BLaER1 treated with 17β-estradiol and CSF1 and Interleukin-3, amounts not matched to agents 10 nM and 100 nM (cell line): ENCODE measurements around the gene STX8.
A peak's percentile ranks its signal among the peaks of the same experiment; 100 is the strongest.

Experiments used
- H3K27ac ChIP-seq, 11 experiments: shearing (Covaris generic); formaldehyde crosslinking; 2 replicates each; pipeline ENCODE4 v1.8.1; 2022
- H3K27me3 ChIP-seq, 11 experiments: shearing (Covaris generic); formaldehyde crosslinking; 2 replicates each; pipeline ENCODE4 v1.8.1; 2022
- H3K36me3 ChIP-seq, 11 experiments: shearing (Covaris generic); formaldehyde crosslinking; 2 replicates each; pipeline ENCODE4 v1.8.1; 2022
- H3K4me1 ChIP-seq, 10 experiments: shearing (Covaris generic); formaldehyde crosslinking; 2 replicates each; pipeline ENCODE4 v1.8.1; 2022
- H3K4me2 ChIP-seq, 11 experiments: shearing (Covaris generic); formaldehyde crosslinking; 2 replicates each; pipeline ENCODE4 v1.8.1; 2022
- H3K4me3 ChIP-seq, 10 experiments: shearing (Covaris generic); formaldehyde crosslinking; 2 replicates each; pipeline ENCODE4 v1.8.1; 2022
- H3K9ac ChIP-seq, 11 experiments: shearing (Covaris generic); formaldehyde crosslinking; 2 replicates each; pipeline ENCODE4 v1.8.1; 2022
- H3K9me3 ChIP-seq, 11 experiments: shearing (Covaris generic); formaldehyde crosslinking; replicated peaks in 1 of 11; 2 replicates each; pipeline ENCODE4 v1.8.1; 2022
- H4K20me1 ChIP-seq, 11 experiments: shearing (Covaris generic); formaldehyde crosslinking; 2 replicates each; pipeline ENCODE4 v1.8.1; 2022
- Cebpa-rat ChIP-seq, 11 experiments: shearing (Covaris generic); IDR thresholded peaks; 2 replicates each; pipeline ENCODE4 v1.8.1; 2022

STX8 gene

DNA sequence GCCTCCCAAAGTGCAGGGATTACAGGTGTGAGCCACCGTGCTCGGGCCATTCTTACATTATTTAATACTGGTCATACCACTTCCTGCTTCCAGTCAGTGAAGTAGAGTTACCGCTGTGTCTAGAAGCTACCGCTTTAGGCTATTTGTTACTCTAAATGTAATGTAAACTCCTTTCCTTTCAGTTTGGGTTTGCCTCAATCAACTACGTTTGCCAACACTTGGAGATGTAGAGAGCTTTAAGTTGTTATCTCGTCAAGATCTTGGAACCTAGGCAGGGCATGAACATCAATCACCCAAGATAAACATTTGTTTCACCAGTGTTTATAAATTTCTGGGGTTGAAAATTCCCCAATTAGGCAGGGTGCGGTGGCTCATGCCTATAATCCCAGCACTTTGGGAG, 275.9 kb downstream of the STX8 start:
- Histone ChIP-seq H4K20me1 (no peaks in the 10 kb centered on the region), H3K4me2 (no peak overlapping the region), H3K27ac (no peak overlapping the region), H3K36me3 (peaks cover 0 to 17% (median 0%) of the 10 kb centered on the region in 11 experiments; a peak in 3 of 22 replicates), H3K9ac (no peak overlapping the region), H3K9me3 (no peaks in the 10 kb centered on the region), H3K4me1 (peaks cover 3 to 30% (median 21%) of the 10 kb centered on the region in 10 experiments), H3K27me3 (no peaks in the 10 kb centered on the region), H3K4me3 (no peak overlapping the region)
- no peak for TF ChIP-seq Cebpa-rat (IDR thresholded peaks at IDR 0.05)

DNA sequence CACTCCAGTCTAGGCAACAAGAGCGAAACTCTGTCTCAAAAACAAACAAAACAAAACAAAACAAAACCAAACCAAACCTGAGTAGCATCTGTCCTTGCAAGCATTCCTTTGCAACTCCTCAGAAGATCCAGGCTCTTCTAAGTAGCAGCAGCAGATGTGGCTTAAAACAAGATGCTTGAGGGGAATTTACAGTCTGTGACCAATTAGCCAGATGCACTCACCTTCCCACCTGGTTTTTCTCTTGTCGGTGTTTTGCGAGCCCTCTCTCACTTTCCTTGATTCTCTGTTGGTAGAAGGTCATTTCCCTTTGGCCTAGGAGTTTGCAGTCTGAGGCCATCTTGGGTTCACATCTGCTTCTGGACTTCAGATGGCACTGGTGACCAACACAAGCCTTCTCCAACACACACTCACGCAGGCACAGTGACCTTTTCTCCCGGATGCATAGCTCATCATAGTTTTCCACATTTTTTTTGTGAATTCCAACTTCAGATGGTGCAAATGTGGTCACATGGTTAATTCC, 276.8 kb downstream of the STX8 start:
- Histone ChIP-seq H3K4me3 (no peak overlapping the region), H3K4me2 (no peak overlapping the region), H3K9me3 (no peaks in the 10 kb centered on the region), H3K36me3 (peaks cover 0 to 17% (median 0%) of the 10 kb centered on the region in 11 experiments; a peak in 3 of 22 replicates), H3K27me3 (no peaks in the 10 kb centered on the region), H3K27ac (no peak overlapping the region), H4K20me1 (no peaks in the 10 kb centered on the region), H3K9ac (no peak overlapping the region), H3K4me1 (peaks cover 4 to 30% (median 23%) of the 10 kb centered on the region in 10 experiments)
- no peak for TF ChIP-seq Cebpa-rat (IDR thresholded peaks at IDR 0.05)

DNA sequence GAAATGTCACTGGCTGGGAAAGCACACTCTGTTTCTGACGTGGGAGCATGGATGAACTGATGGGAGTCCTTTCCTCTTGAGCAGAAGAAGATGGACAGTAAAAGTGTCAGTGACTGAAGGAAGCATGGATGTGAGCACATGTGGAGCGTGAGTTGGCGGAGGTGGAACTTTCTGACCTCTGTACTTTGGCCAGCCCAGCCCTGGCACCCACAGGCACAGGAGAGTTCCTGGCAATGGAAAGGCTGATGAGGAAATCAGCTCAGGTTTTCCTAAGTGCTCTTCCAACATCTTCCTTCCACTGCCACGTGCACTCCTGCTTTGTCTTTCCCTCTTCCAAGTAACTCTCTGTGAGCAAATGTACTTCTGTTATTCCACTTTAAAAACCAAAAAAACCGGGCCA, 277.5 kb downstream of the STX8 start:
- no peak overlapping the region for H3K4me2 ChIP-seq
- H3K4me1 ChIP-seq: peaks cover 4 to 30% (median 23%) of the 10 kb centered on the region in 10 experiments
- H3K36me3 ChIP-seq: peaks cover 0 to 17% (median 0%) of the 10 kb centered on the region in 11 experiments; a peak in 3 of 22 replicates
- H3K9me3 ChIP-seq: no peaks in the 10 kb centered on the region
- no peak overlapping the region for H3K9ac ChIP-seq
- no peaks in the 10 kb centered on the region for H3K27me3 ChIP-seq
- no peak overlapping the region for H3K27ac ChIP-seq
- no peak for TF ChIP-seq Cebpa-rat (IDR thresholded peaks at IDR 0.05)
- H3K4me3 ChIP-seq: no peak overlapping the region
- H4K20me1 ChIP-seq: no peaks in the 10 kb centered on the region; a peak in 2 of 22 replicates

DNA sequence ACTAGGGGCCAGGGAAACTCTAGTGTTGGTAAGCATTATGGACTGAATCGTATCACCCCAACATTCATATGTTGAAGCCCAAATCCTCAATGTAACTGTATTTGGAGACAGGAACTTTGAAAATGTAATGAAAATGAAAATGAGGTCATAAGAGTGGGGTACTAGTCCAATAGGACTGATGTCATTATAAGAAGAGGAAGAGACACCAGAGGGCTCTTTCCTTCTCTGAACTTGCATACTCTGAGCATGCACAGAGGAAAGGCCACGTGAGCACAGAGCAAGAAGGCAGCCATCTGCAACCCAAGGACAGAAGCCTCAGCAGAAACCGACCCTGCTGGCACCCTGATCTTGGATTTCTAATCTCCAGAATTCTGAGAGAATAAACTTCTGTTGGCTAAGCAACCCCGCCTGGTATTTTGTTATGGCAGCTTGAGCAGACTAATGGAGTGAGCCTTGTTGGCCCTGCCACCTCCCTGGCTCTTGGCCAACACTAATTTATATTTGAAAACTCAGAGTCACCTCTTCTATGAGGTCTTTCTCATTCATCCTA, 280.9 kb downstream of the STX8 start:
- Histone ChIP-seq H3K4me2 (0 out of 22 replicates have a peak overlapping the region, but pooled peaks of 1 of the 11 experiments have one; percentile 15), H3K27me3 (no peaks in the 10 kb centered on the region), H4K20me1 (peaks cover 0 to 29% (median 6%) of the 10 kb centered on the region in 11 experiments; a peak in 8 of 22 replicates), H3K4me1 (peaks cover 5 to 17% (median 9%) of the 10 kb centered on the region in 10 experiments; a peak in 19 of 20 replicates), H3K27ac (no peak overlapping the region), H3K4me3 (no peak overlapping the region), H3K9me3 (no peaks in the 10 kb centered on the region), H3K36me3 (peaks cover 0 to 17% (median 0%) of the 10 kb centered on the region in 11 experiments; a peak in 3 of 22 replicates), H3K9ac (no peak overlapping the region)
- no peak for TF ChIP-seq Cebpa-rat (IDR thresholded peaks at IDR 0.05)

DNA sequence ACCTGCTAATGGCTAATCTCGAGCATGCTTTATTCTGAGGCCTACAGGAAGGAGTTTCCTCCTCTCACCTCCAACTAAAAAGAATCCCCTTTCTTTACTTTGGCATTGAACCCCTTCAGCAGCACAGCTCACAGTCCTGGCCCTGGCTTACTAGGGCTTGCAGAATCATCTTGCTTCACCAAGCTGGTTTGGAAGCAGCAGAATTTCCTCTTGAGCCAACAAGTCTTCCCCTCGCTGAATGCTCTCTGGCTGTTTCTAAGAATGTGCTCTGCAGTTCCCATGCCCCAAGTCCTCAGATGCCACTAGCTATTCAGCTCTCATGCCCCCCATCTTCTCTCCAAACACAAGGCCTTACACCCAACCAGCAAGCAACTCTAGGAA, 283.1 kb downstream of the STX8 start:
- peaks cover 0 to 43% (median 6%) of the 10 kb centered on the region in 11 experiments; a peak in 8 of 22 replicates for H4K20me1 ChIP-seq
- H3K9ac ChIP-seq: no peak overlapping the region
- no peak overlapping the region for H3K27ac ChIP-seq
- H3K27me3 ChIP-seq: no peaks in the 10 kb centered on the region
- no peaks in the 10 kb centered on the region for H3K9me3 ChIP-seq
- TF ChIP-seq Cebpa-rat (IDR thresholded peaks at IDR 0.05): no peak
- H3K4me2 ChIP-seq: no peak overlapping the region; a peak in 1 of 22 replicates
- H3K36me3 ChIP-seq: peaks cover 0 to 3% (median 0%) of the 10 kb centered on the region in 11 experiments; a peak in 1 of 22 replicates
- H3K4me3 ChIP-seq: no peak overlapping the region
- H3K4me1 ChIP-seq: peaks cover 10 to 21% (median 16%) of the 10 kb centered on the region in 10 experiments; a peak in 19 of 20 replicates

DNA sequence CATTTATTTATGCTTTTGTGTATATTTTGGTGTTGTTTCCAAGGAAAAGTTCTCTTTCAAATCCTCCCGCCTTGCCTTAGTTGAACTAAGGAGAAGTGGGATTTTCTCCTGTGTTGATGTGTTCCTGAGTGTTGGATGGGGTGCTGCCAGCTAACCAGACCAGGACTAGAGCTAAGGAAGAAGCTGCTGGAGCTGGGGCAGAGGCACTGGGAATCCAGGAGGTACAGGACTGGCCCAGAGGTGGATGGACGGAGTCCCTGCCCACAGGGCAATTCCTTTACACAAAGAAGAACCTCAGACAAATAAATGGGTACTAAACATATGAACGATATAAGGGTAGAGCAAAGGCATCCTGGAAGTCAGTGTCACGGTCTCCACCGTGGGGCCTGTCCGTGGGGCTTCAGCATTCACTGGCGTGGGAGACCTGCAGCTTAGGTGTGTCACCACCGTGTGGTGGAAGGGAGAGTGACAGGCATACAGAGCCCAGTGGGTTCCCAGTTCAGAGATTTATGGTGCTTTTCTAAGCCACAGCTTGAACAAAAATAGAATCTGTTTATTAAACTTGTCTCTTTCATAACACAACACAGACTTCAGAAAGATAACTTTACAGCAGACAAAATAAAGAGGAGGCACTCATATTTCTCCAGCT, 283.6 kb downstream of the STX8 start:
- Histone ChIP-seq H3K27ac (no peak overlapping the region), H3K4me2 (no peak overlapping the region; a peak in 1 of 22 replicates), H3K9me3 (no peaks in the 10 kb centered on the region), H3K4me3 (no peak overlapping the region), H3K4me1 (peaks cover 10 to 21% (median 16%) of the 10 kb centered on the region in 10 experiments; a peak in 19 of 20 replicates), H3K9ac (no peak overlapping the region), H3K36me3 (no peaks in the 10 kb centered on the region), H4K20me1 (peaks cover 0 to 48% (median 6%) of the 10 kb centered on the region in 11 experiments; a peak in 8 of 22 replicates), H3K27me3 (0 out of 22 replicates have a peak, but pooled peaks cover 0 to 2% (median 0%) of the 10 kb centered on the region in 11 experiments)
- TF ChIP-seq Cebpa-rat (IDR thresholded peaks at IDR 0.05): no peak

DNA sequence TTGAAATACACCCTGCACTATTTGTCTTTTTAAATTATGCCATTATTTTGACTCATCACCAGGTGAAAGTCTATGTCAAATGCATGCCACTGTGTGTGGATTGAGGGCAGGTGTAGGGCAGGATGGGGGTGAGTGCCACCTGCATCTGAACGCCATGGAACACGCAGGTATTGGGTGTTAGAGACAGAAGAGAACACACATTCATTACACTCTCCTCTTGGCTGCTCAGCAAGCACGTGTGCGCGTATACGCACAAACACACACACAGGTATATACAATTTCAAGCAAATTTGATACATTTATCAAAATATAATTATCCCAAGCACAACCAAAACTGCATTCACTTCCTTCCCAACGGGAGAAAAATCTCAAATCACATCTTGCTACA, 285.4 kb downstream of the STX8 start:
- H3K36me3 ChIP-seq: no peaks in the 10 kb centered on the region
- H3K9ac ChIP-seq: no peak overlapping the region
- H4K20me1 ChIP-seq: peaks cover 0 to 54% (median 6%) of the 10 kb centered on the region in 11 experiments; a peak in 8 of 22 replicates
- H3K4me1 ChIP-seq: peaks cover 14 to 34% (median 23%) of the 10 kb centered on the region in 10 experiments
- peak overlapping the region in 10 of 11 experiments; percentile 16 to 81 (median 38); a peak in 18 of 22 replicates for H3K4me2 ChIP-seq
- no peaks in the 10 kb centered on the region for H3K9me3 ChIP-seq
- no peak overlapping the region for H3K27ac ChIP-seq
- H3K4me3 ChIP-seq: no peak overlapping the region
- no peak for TF ChIP-seq Cebpa-rat (IDR thresholded peaks at IDR 0.05)
- H3K27me3 ChIP-seq: 0 out of 22 replicates have a peak, but pooled peaks cover 0 to 9% (median 0%) of the 10 kb centered on the region in 11 experiments

DNA sequence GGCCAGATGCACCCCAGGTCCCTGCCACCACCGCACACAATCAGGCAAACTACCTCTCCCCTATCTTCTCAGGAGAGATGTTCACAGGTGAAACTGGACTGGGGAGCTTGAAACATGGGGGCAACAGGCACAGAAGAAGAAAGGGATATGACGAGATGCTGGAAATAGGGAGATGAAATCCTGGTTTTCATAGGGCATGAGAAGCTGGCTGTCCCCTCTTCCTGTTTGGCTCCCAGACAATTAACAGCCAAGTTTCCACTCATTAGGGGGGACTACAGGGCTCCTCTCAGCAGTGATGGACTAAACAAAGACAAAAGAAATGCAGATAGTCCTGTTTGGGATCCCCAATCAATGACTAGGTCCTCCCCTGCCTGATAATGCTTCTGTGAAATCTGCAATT, 288.3 kb downstream of the STX8 start:
- peaks cover 14 to 30% (median 23%) of the 10 kb centered on the region in 10 experiments for H3K4me1 ChIP-seq
- no peak overlapping the region for H3K4me2 ChIP-seq
- H3K4me3 ChIP-seq: no peak overlapping the region
- 0 out of 22 replicates have a peak, but pooled peaks cover 0 to 3% (median 0%) of the 10 kb centered on the region in 11 experiments for H3K36me3 ChIP-seq
- H4K20me1 ChIP-seq: peaks cover 0 to 54% (median 4%) of the 10 kb centered on the region in 11 experiments; a peak in 7 of 22 replicates
- H3K9ac ChIP-seq: no peak overlapping the region
- no peak overlapping the region for H3K27ac ChIP-seq
- no peaks in the 10 kb centered on the region for H3K9me3 ChIP-seq
- no peak for TF ChIP-seq Cebpa-rat (IDR thresholded peaks at IDR 0.05)
- H3K27me3 ChIP-seq: 0 out of 22 replicates have a peak, but pooled peaks cover 0 to 9% (median 0%) of the 10 kb centered on the region in 11 experiments

DNA sequence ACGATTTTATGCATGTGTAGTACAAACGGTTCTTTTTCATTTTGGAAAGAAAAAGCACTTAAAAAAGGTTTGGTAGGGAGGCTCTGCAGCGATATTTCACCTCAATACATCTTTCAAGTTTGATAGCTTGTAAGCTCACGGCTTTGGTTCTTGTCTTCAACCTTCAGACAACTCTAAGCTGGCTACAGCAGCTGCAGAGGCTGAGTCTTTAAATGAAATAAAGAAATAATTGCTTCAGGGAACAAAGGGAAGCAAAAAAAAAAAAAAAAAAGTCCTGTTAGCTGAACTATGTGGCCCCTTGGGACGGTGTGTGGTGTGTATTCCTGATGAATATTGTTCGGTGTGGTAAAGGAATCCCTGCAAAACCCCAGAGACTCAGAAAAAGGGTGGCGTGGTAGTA, 289.2 kb downstream of the STX8 start:
- H3K27me3 ChIP-seq: 0 out of 22 replicates have a peak, but pooled peaks cover 0 to 9% (median 0%) of the 10 kb centered on the region in 11 experiments

More for the DNA sequence above, 289.2 kb downstream of the STX8 start:
- no peak overlapping the region for H3K9ac ChIP-seq
- no peak overlapping the region for H3K4me3 ChIP-seq
- no peak overlapping the region for H3K27ac ChIP-seq
- H3K4me2 ChIP-seq: peak overlapping the region in 9 of 11 experiments; percentile 6 to 62 (median 47); a peak in 16 of 22 replicates
- peaks cover 14 to 28% (median 23%) of the 10 kb centered on the region in 10 experiments for H3K4me1 ChIP-seq
- H4K20me1 ChIP-seq: peaks cover 0 to 54% (median 4%) of the 10 kb centered on the region in 11 experiments; a peak in 6 of 22 replicates
- H3K36me3 ChIP-seq: 0 out of 22 replicates have a peak, but pooled peaks cover 0 to 3% (median 0%) of the 10 kb centered on the region in 11 experiments
- no peak for TF ChIP-seq Cebpa-rat (IDR thresholded peaks at IDR 0.05)
- no peaks in the 10 kb centered on the region for H3K9me3 ChIP-seq
